Measurements from ENCODE around the gene ID1. TPM values are rescaled to one million over a fixed set of nuclear protein-coding genes. Genes with fewer than 3 reads are reported as not detected.

Gene ID1
- total and polyA plus RNA-seq, 2 of the 13 experiments (the other 11 are each of a cell fraction or from before 2014, with no cell fraction given), result 320 to 419 TPM

DNA sequence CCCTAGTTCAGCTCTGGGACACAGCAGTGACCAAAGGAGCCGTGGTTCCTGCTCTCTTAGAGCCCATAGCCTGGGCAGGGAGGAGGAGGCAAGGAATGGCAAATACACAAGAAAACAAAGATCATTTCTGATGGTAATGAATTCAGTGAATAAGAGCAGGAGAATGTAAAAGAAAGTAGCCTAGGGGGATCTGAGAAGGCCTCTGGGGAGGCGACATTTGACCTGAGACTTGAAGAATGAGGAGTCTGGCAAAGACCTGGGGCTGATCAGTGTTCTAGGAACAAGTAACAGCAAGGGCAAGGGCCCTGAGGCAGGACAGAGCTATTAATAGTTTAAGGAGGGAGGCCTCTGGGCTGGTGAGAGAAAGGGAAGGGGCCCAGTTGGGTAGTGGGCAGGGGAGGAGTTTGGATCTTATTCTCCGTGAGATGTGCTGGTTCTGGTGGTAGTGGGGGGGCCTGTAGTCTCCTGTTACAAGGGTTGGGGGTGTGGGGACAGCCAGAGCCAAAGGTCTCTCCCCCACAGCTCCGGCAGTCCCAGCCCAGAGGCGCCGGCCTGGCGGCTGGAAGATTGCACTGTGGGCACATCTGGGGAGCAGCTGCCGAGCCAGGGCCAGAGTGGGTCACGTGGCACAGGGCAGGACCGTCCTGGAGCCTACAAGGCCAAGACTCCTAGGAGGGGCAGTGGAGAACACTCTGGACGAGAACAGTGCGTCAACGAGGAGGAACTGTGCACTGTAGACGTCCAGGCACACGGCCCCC lies 9.3 kb upstream of the ID1 start (continued):
- TF ChIP-seq MATR3 (CRISPR knock-in tag; IDR thresholded peaks at IDR 0.05) (no peak), ZNF430 (CRISPR knock-in tag; IDR thresholded peaks at IDR 0.05) (peak; percentile 68; the same call in 1 of the 2 replicates), BRD4 (CRISPR knock-in tag; IDR thresholded peaks at IDR 0.05) (peak; percentile 81), MIER2 (CRISPR knock-in tag; IDR thresholded peaks at IDR 0.05) (0 out of 2 replicates have a peak, but pooled peaks have one; percentile 53), ZBTB3 (CRISPR knock-in tag; IDR thresholded peaks at IDR 0.05; ENCODE audit: borderline replicate concordance, low read depth) (peak; percentile 84), SALL1 (CRISPR knock-in tag; IDR thresholded peaks at IDR 0.05) (peak; percentile 65), NFE2 (CRISPR knock-in tag; IDR thresholded peaks at IDR 0.05) (no peak), ADNP (CRISPR knock-in tag; IDR thresholded peaks at IDR 0.05) (peak; percentile 70; the same call in 1 of the 2 replicates), NR2C2 (CRISPR knock-in tag; IDR thresholded peaks at IDR 0.05; ENCODE audit: borderline replicate concordance) (peak; percentile 46; the same call in 1 of the 2 replicates), NFATC3 (CRISPR knock-in tag; IDR thresholded peaks at IDR 0.05) (no peak), THAP11 (CRISPR knock-in tag; IDR thresholded peaks at IDR 0.05) (peak; percentile 34; the same call in 1 of the 2 replicates), XRCC5 (optimal IDR thresholded peaks at IDR 0.05; ENCODE audit: low read length) (peak; percentile 85), DNMT3B (CRISPR knock-in tag; conservative IDR thresholded peaks at IDR 0.05) (0 out of 2 replicates have a peak, but pooled peaks have one; percentile 40), RFX3 (CRISPR knock-in tag; IDR thresholded peaks at IDR 0.05) (no peak), RFXAP (CRISPR knock-in tag; IDR thresholded peaks at IDR 0.05; ENCODE audit: borderline replicate concordance) (0 out of 2 replicates have a peak, but pooled peaks have one; percentile 70), NFAT5 (CRISPR knock-in tag; IDR thresholded peaks at IDR 0.05) (peak; percentile 30; the same call in 1 of the 2 replicates), NFIC (IDR thresholded peaks at IDR 0.05; ENCODE audit: low read length) (peak; percentile 2; the same call in 1 of the 2 replicates), ZNF550 (CRISPR knock-in tag; IDR thresholded peaks at IDR 0.05; ENCODE audit: borderline replicate concordance) (0 out of 2 replicates have a peak, but pooled peaks have one; percentile 66), KLF15 (CRISPR knock-in tag; IDR thresholded peaks at IDR 0.05; ENCODE audit: borderline replicate concordance) (peak; percentile 89; the same call in 1 of the 2 replicates), MED13 (CRISPR knock-in tag; IDR thresholded peaks at IDR 0.05) (peak; percentile 78), HNF4G (IDR thresholded peaks at IDR 0.05; ENCODE audit: borderline replicate concordance, low read depth, low read length) (peak; percentile 84), HNF4G (CRISPR knock-in tag; IDR thresholded peaks at IDR 0.05; ENCODE audit: borderline replicate concordance, low read depth) (peak; percentile 86; the same call in 1 of the 2 replicates), ZNF558 (CRISPR knock-in tag; IDR thresholded peaks at IDR 0.05; ENCODE audit: borderline replicate concordance) (no peak), MAF1 (CRISPR knock-in tag; IDR thresholded peaks at IDR 0.05; ENCODE audit: borderline replicate concordance) (0 out of 2 replicates have a peak, but pooled peaks have one; percentile 14)
- TF ChIP-seq, protein P1, sequence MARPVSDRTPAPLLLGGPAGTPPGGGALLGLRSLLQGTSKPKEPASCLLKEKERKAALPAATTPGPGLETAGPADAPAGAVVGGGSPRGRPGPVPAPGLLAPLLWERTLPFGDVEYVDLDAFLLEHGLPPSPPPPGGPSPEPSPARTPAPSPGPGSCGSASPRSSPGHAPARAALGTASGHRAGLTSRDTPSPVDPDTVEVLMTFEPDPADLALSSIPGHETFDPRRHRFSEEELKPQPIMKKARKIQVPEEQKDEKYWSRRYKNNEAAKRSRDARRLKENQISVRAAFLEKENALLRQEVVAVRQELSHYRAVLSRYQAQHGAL (CRISPR knock-in tag; IDR thresholded peaks at IDR 0.05; ENCODE audit: not compliant biosample characterization), result peak; percentile 55

Data from HepG2 (cell line).